GOT3 (cell line): ENCODE results near the gene SHB.
"Not testable (repeated sequence)": the region's sequence is repeated elsewhere in the genome, so short reads cannot be mapped to it uniquely, and the experiment has no call there.

Experiments used
- DNase-seq: peaks from one replicate; lab custom pipeline; 2025; ENCODE audit warnings: mixed read lengths; lab: John Stamatoyannopoulos, UW

SHB gene

GRCh38 chr9:37969130-37969529 lies 99.9 kb downstream of the SHB start:
- DNase-seq = no peak

GRCh38 chr9:37968228-37968701 lies 100.8 kb downstream of the SHB start:
- no peak for DNase-seq

GRCh38 chr9:37967761-37968080 lies 101.3 kb downstream of the SHB start:
- DNase-seq = no peak

- no peak for DNase-seq
Observed at GRCh38 chr9:37967014-37967760, 101.8 kb downstream of the SHB start.

GRCh38 chr9:37966412-37967013 lies 102.5 kb downstream of the SHB start:
- DNase-seq = no peak

- DNase-seq = not testable (repeated sequence)
Observed at GRCh38 chr9:37965676-37966345, 103.2 kb downstream of the SHB start.

GRCh38 chr9:37965116-37965515 lies 103.9 kb downstream of the SHB start:
- DNase-seq = no peak

GRCh38 chr9:37964740-37965081 lies 104.3 kb downstream of the SHB start:
- DNase-seq = no peak

GRCh38 chr9:37963936-37964739 lies 104.9 kb downstream of the SHB start:
- no peak for DNase-seq

- DNase-seq = no peak
Observed at GRCh38 chr9:37961351-37961750, 107.7 kb downstream of the SHB start.

GRCh38 chr9:37960631-37961030 lies 108.4 kb downstream of the SHB start:
- no peak for DNase-seq

GRCh38 chr9:37959976-37960375 lies 109.1 kb downstream of the SHB start:
- DNase-seq = no peak

GRCh38 chr9:37958154-37958553 lies 110.9 kb downstream of the SHB start:
- no peak for DNase-seq

GRCh38 chr9:37957664-37957953 lies 111.4 kb downstream of the SHB start:
- DNase-seq = no peak

GRCh38 chr9:37956904-37957663 lies 111.9 kb downstream of the SHB start:
- DNase-seq = no peak

- no peak for DNase-seq
Observed at GRCh38 chr9:37956423-37956820, 112.6 kb downstream of the SHB start.

GRCh38 chr9:37955781-37956422 lies 113.1 kb downstream of the SHB start:
- DNase-seq = no peak

GRCh38 chr9:37954581-37954981 lies 114.4 kb downstream of the SHB start:
- no peak for DNase-seq

GRCh38 chr9:37953775-37954437 lies 115.1 kb downstream of the SHB start:
- peak; percentile 19 for DNase-seq

- no peak for DNase-seq
Observed at GRCh38 chr9:37953206-37953774, 115.7 kb downstream of the SHB start.

- no peak for DNase-seq
Observed at GRCh38 chr9:37952731-37953130, 116.3 kb downstream of the SHB start.
